ENCODE data around the gene ACTR10.

DNA sequence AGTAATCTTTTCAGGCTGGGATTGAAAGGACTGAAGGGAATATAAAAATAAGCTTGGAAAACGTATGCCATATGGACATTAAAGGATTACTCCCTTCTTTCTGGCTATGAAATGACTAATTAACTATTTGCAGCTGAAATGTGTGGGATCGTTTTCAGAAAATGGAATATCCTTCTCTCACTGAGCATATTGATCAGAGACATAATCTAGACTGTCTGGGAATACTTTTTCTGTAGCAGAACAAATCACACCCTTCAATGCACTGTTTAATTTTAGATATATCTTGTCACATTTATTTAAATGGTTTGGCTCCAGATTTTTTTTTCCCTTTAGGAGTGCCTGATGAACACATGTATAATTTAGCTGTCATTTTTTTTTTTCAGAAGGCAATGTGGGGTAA is 10.8 kb upstream of the ACTR10 start:
- TF ChIP-seq, protein P1, sequence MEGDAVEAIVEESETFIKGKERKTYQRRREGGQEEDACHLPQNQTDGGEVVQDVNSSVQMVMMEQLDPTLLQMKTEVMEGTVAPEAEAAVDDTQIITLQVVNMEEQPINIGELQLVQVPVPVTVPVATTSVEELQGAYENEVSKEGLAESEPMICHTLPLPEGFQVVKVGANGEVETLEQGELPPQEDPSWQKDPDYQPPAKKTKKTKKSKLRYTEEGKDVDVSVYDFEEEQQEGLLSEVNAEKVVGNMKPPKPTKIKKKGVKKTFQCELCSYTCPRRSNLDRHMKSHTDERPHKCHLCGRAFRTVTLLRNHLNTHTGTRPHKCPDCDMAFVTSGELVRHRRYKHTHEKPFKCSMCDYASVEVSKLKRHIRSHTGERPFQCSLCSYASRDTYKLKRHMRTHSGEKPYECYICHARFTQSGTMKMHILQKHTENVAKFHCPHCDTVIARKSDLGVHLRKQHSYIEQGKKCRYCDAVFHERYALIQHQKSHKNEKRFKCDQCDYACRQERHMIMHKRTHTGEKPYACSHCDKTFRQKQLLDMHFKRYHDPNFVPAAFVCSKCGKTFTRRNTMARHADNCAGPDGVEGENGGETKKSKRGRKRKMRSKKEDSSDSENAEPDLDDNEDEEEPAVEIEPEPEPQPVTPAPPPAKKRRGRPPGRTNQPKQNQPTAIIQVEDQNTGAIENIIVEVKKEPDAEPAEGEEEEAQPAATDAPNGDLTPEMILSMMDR (IDR thresholded peaks at IDR 0.05): no peak
- no peak for TF ChIP-seq POLR2A (IDR thresholded peaks at IDR 0.05)
